ENCODE data around the gene FLAD1. TPM values are rescaled to one million over a fixed set of nuclear protein-coding genes. Genes with fewer than 3 reads are reported as not detected.

Gene FLAD1
- total RNA-seq, 4 donors from 2014 or later: 12.6 to 33.8 (median 20.7) TPM

DNA sequence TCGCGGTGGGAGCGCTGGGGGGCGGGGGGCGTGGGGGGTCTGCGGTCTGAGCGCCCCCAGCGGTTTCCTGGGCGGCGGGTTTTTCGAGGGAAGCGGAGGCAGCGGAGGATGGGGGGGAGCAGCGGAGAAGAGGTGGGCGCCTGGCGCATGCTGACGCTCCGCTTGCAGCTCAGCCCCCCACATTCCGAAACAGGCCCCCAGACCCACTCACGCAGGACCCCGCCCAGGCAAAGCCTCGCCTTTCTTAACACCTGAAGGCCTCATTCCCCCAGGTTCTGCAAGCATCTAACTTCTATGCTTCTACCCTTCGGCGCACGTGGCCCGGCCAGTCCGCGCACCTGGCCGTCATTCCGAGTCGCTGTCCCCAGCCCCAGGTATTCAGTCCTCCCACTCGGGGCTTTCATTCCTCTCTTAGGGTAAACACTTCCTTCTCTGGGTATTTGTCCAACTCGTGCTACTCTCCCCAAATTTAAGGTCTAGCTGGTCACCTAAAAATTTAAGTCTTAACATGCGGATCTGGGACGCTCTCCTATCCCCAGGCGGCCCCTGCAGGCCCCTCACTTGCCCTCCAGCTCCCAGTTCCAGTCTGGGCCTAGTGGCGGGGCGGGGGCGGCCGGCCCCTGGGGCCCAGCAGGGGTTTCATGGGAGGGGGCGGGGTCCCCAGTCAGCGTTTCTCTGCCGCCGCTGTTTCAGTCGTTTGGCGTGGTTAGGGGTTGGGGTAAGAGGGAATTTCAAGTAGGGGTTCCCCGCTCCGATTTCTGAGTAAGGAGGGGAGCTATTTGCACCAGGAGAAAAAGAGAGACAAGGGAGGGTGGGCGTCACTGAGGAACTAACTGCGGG, 16.6 kb downstream of the FLAD1 start:
- H3K4me3 ChIP-seq: peak overlapping the region; percentile 56 to 97
- peak in 1 of 2 donors; percentile 49 for DNase-seq
- H3K4me1 ChIP-seq: peaks cover 0 to 18% of the 10 kb centered on the region in 2 donors
- peak overlapping the region; percentile 95 to 99 for H3K27ac ChIP-seq
- H3K36me3 ChIP-seq: no peaks in the 10 kb centered on the region
- TF ChIP-seq, protein P1, sequence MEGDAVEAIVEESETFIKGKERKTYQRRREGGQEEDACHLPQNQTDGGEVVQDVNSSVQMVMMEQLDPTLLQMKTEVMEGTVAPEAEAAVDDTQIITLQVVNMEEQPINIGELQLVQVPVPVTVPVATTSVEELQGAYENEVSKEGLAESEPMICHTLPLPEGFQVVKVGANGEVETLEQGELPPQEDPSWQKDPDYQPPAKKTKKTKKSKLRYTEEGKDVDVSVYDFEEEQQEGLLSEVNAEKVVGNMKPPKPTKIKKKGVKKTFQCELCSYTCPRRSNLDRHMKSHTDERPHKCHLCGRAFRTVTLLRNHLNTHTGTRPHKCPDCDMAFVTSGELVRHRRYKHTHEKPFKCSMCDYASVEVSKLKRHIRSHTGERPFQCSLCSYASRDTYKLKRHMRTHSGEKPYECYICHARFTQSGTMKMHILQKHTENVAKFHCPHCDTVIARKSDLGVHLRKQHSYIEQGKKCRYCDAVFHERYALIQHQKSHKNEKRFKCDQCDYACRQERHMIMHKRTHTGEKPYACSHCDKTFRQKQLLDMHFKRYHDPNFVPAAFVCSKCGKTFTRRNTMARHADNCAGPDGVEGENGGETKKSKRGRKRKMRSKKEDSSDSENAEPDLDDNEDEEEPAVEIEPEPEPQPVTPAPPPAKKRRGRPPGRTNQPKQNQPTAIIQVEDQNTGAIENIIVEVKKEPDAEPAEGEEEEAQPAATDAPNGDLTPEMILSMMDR (IDR thresholded peaks at IDR 0.05): no peak
- TF ChIP-seq POLR2A (IDR thresholded peaks at IDR 0.05): no peak
- H3K9me3 ChIP-seq: no peaks in the 10 kb centered on the region
- H3K27me3 ChIP-seq: no peaks in the 10 kb centered on the region
- intact Hi-C loops (cut with DNase I; ENCODE audit: low total_unique reads): no loop called here

DNA sequence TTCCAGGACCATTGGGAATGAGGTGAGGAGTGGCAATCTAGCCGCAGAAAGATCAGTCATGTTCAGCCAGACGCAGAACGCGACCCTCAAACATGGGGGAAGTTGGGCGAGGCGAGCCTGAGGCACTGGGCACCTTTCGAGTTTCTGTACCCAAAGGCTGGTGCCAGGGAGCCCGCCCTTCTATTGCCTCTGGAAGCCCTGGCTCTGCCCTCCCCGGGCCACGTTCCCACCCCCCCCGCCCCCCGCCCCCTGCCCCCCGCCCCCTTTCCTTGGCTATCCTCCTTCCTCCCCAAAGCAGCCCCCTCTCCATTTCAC, 17.2 kb downstream of the FLAD1 start:
- peak overlapping the region; percentile 95 to 99 for H3K27ac ChIP-seq
- no peaks in the 10 kb centered on the region for H3K27me3 ChIP-seq
- no peaks in the 10 kb centered on the region for H3K36me3 ChIP-seq
- peak overlapping the region; percentile 56 to 97 for H3K4me3 ChIP-seq
- no peaks in the 10 kb centered on the region for H3K9me3 ChIP-seq
- DNase-seq: peak in 1 of 2 donors; percentile 46
- H3K4me1 ChIP-seq: peaks cover 0 to 22% of the 10 kb centered on the region in 2 donors
- intact Hi-C loops (cut with DNase I; ENCODE audit: low total_unique reads): no loop called here
- no peak for TF ChIP-seq POLR2A (IDR thresholded peaks at IDR 0.05)
- TF ChIP-seq, protein P1 (IDR thresholded peaks at IDR 0.05): no peak

DNA sequence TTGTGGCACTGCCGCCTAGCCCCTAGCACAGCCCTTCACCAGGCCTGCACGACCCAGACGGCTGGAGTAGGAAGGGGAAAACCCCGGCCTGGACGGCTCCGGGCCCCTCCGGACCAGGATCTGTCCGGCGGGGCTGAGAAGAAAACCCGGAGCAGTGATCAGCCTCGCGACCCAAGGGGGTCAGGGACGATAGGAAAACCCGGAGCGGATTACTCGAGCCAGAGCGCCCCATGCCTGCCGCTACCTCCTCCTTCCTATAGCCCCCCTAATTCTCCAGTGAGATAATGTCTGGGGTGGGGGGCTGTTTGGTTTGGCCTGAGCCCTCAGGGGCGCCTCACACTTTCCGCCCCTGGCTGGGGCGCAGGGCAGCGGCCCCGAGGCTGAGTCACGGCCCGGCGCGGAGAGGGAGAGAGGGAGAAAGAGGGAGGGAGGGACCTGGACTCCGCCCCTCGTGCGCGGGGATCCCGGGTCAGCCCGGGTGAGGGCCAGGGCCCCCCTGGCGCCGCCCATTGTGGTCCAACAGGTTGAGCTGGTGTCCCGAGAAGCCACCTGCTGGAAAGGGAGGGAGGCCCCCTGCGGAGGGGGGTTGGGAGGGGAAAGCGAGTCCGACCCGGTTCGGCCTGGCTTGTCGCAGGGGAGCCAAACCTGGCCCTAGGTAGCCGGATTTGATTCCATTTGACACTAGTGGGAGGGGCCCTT, 17.7 kb downstream of the FLAD1 start:
- peaks cover 0 to 22% of the 10 kb centered on the region in 2 donors for H3K4me1 ChIP-seq

GRCh38 chr1:155001425-155001674, 18.2 kb downstream of the FLAD1 start:
- no peaks in the 10 kb centered on the region for H3K9me3 ChIP-seq
- H3K36me3 ChIP-seq: no peaks in the 10 kb centered on the region
- H3K4me1 ChIP-seq: peaks cover 0 to 22% of the 10 kb centered on the region in 2 donors
- no peak for TF ChIP-seq POLR2A (IDR thresholded peaks at IDR 0.05)
- TF ChIP-seq, protein P1 (IDR thresholded peaks at IDR 0.05): no peak
- H3K4me3 ChIP-seq: peak overlapping the region; percentile 56 to 97
- DNase-seq: no peak
- peak overlapping the region; percentile 95 to 99 for H3K27ac ChIP-seq
- intact Hi-C loops (cut with DNase I; ENCODE audit: low total_unique reads): no loop called here
- no peaks in the 10 kb centered on the region for H3K27me3 ChIP-seq

More for the DNA sequence above, 17.7 kb downstream of the FLAD1 start:
- TF ChIP-seq, protein P1 (IDR thresholded peaks at IDR 0.05): peak in 2 of 4 experiments; percentile 44 to 65
- peak; percentile 25 to 88 for TF ChIP-seq POLR2A (IDR thresholded peaks at IDR 0.05)
- Histone ChIP-seq H3K4me3 (peak overlapping the region; percentile 56 to 97), H3K9me3 (no peaks in the 10 kb centered on the region), H3K27ac (peak overlapping the region; percentile 95 to 99), H3K36me3 (no peaks in the 10 kb centered on the region), H3K27me3 (no peaks in the 10 kb centered on the region)
- peak; percentile 85 to 87 for DNase-seq
- intact Hi-C loops (cut with DNase I; ENCODE audit: low total_unique reads): no loop called here

Data from uterus (tissue), 4 donors.